Ascending aorta (tissue), 2 donors: ENCODE data around the gene CCDC85C. TPM values are rescaled to one million over a fixed set of nuclear protein-coding genes. Genes with fewer than 3 reads are reported as not detected.
A peak's percentile ranks its signal among the peaks of the same experiment; 100 is the strongest.

Source experiments
- DNase-seq, 2 donors: peaks; one replicate each; pipeline ENCODE4 v3.0.0-alpha.2; 2019; ENCODE audit warnings: low spot score in 2 of 2
- H3K27ac ChIP-seq, 2 donors: fragments of 200-600 bp; sonication (generic); one replicate each; pipeline ENCODE4 v1.5.1; 2016 to 2017; ENCODE audit warnings: mild to moderate bottlenecking in 1 of 2
- H3K27me3 ChIP-seq: fragments of 200-600 bp; sonication (generic); one replicate; pipeline ENCODE4 v1.5.1; 2017
- H3K36me3 ChIP-seq, 2 donors: fragments of 200-600 bp; sonication (generic); one replicate each; pipeline ENCODE4 v1.5.1; 2016
- H3K4me1 ChIP-seq, 2 donors: fragments of 200-600 bp; sonication (generic); one replicate each; pipeline ENCODE4 v1.5.1; 2016 to 2017; ENCODE audit warnings: mild to moderate bottlenecking in 1 of 2
- H3K4me3 ChIP-seq, 2 donors: fragments of 200-600 bp; sonication (generic); one replicate each; pipeline ENCODE4 v1.5.1; 2016 to 2017; ENCODE audit warnings: mild to moderate bottlenecking in 1 of 2
- H3K9me3 ChIP-seq, 2 donors: fragments of 200-600 bp; sonication (generic); one replicate each; pipeline ENCODE4 v1.5.1; 2016
- intact Hi-C: fragments of 100-400 bp; cut with DNase I; formaldehyde crosslinking; loops from one replicate; pipeline ENCODE4 v1.15.1; 2023
- total RNA-seq: library from RNA; depleted of rRNA; stranded (reverse); fragments of >200 nt; gene quantifications from one replicate; pipeline ENCODE4 v1.1.0, GENCODE V29; 2016
- TF ChIP-seq, protein P1 (sequence below), 3 experiments: fragments of 200-600 bp in 2 of 3; fragments of 450-650 bp in 1 of 3; sonication (generic) in 2 of 3; IDR thresholded peaks; one replicate each; pipeline ENCODE4 v1.5.1; 2016 to 2019; ENCODE audit warnings: antibody characterized with exemption in 3 of 3, mild to moderate bottlenecking in 1 of 3, moderate library complexity in 1 of 3

The CCDC85C gene
- total RNA-seq, 1 donor from 2014 or later = 0.64 TPM

- Histone ChIP-seq H3K9me3 (no peaks in the 10 kb centered on the region), H3K4me1 (no peaks in the 10 kb centered on the region), H3K36me3 (no peaks in the 10 kb centered on the region), H3K27ac (no peak overlapping the region), H3K4me3 (no peak overlapping the region), H3K27me3 (no peaks in the 10 kb centered on the region)
- intact Hi-C loops = no loop called here
- no peak for DNase-seq
- TF ChIP-seq, protein P1, sequence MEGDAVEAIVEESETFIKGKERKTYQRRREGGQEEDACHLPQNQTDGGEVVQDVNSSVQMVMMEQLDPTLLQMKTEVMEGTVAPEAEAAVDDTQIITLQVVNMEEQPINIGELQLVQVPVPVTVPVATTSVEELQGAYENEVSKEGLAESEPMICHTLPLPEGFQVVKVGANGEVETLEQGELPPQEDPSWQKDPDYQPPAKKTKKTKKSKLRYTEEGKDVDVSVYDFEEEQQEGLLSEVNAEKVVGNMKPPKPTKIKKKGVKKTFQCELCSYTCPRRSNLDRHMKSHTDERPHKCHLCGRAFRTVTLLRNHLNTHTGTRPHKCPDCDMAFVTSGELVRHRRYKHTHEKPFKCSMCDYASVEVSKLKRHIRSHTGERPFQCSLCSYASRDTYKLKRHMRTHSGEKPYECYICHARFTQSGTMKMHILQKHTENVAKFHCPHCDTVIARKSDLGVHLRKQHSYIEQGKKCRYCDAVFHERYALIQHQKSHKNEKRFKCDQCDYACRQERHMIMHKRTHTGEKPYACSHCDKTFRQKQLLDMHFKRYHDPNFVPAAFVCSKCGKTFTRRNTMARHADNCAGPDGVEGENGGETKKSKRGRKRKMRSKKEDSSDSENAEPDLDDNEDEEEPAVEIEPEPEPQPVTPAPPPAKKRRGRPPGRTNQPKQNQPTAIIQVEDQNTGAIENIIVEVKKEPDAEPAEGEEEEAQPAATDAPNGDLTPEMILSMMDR (IDR thresholded peaks at IDR 0.05) = no peak
Measured at GRCh38 chr14:99612738-99613330, 8.8 kb upstream of the CCDC85C start.

- Histone ChIP-seq H3K4me3 (no peak overlapping the region), H3K36me3 (no peaks in the 10 kb centered on the region), H3K27me3 (no peaks in the 10 kb centered on the region), H3K9me3 (no peaks in the 10 kb centered on the region), H3K27ac (no peak overlapping the region), H3K4me1 (no peaks in the 10 kb centered on the region)
- TF ChIP-seq, protein P1 (IDR thresholded peaks at IDR 0.05) = no peak
- intact Hi-C loops = no loop called here
- DNase-seq = no peak
Measured at GRCh38 chr14:99612071-99612737, 8.2 kb upstream of the CCDC85C start.

DNA sequence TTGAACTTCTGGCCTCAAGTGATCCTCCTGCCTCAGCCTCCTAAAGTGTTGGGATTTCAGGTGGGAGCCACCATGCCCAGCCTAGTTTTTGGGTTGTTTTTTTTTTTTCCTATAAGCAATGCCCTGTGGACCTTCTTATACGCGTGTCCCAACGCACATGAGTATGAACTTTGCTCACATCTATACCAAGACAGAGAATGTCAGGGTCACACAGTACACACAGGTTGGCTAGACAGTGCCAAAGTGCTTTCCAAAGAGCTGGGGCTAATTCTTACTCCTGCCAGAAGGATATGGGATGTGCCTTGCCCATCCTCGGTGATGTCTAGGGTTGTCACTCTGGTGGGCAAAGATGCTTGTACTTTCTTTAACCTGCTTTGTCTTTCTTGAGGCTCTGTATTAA is 7.6 kb upstream of the CCDC85C start:
- intact Hi-C loops = no loop called here
- no peaks in the 10 kb centered on the region for H3K4me1 ChIP-seq
- no peak for DNase-seq
- TF ChIP-seq, protein P1 (IDR thresholded peaks at IDR 0.05) = no peak
- H3K36me3 ChIP-seq = no peaks in the 10 kb centered on the region
- no peak overlapping the region for H3K4me3 ChIP-seq
- no peaks in the 10 kb centered on the region for H3K9me3 ChIP-seq
- H3K27ac ChIP-seq = no peak overlapping the region
- H3K27me3 ChIP-seq = no peaks in the 10 kb centered on the region

- TF ChIP-seq, protein P1 (IDR thresholded peaks at IDR 0.05) = peak in 1 of 3 experiments; percentile 36
- peaks cover 4 to 6% of the 10 kb centered on the region in 2 donors for H3K4me1 ChIP-seq
- no peak overlapping the region for H3K4me3 ChIP-seq
- H3K9me3 ChIP-seq = no peaks in the 10 kb centered on the region
- H3K36me3 ChIP-seq = no peaks in the 10 kb centered on the region
- no peak for DNase-seq
- H3K27ac ChIP-seq = no peak overlapping the region
- intact Hi-C loops = loop anchor here (10.0 kb wide), 2 partner anchors 185 to 765 kb away; partner anchors contain the start of genes EML1 and WDR25
- no peaks in the 10 kb centered on the region for H3K27me3 ChIP-seq
Measured at GRCh38 chr14:99609245-99610170, 5.5 kb upstream of the CCDC85C start.

- no peaks in the 10 kb centered on the region for H3K9me3 ChIP-seq
- no peak for DNase-seq
- no peak overlapping the region for H3K27ac ChIP-seq
- intact Hi-C loops = loop anchor here (10.0 kb wide), 2 partner anchors 186 to 766 kb away; partner anchors contain the start of genes EML1 and WDR25
- no peaks in the 10 kb centered on the region for H3K27me3 ChIP-seq
- peaks cover 4 to 6% of the 10 kb centered on the region in 2 donors for H3K4me1 ChIP-seq
- H3K4me3 ChIP-seq = no peak overlapping the region
- no peaks in the 10 kb centered on the region for H3K36me3 ChIP-seq
- TF ChIP-seq, protein P1 (IDR thresholded peaks at IDR 0.05) = no peak
Measured at GRCh38 chr14:99608591-99608990, 4.6 kb upstream of the CCDC85C start.
